Activated CD8-positive, alpha-beta memory T cell treated with anti-CD3 and anti-CD28 coated beads, Interleukin-2, amount 50 U/mL, for 1 hour (primary cell): ENCODE results near the gene HSD17B14.
"Not testable (repeated sequence)": the region's sequence is repeated elsewhere in the genome, so short reads cannot be mapped to it uniquely, and the experiment has no call there.

ENCODE experiments used
- DNase-seq: peaks from one replicate; pipeline ENCODE4 v3.0.0-alpha.2; 2020; ENCODE audit errors: extremely low read depth

HSD17B14 gene

GRCh38 chr19:48797103-48797502 lies 39.2 kb downstream of the HSD17B14 start:
- DNase-seq: no peak

- no peak for DNase-seq
Measured at GRCh38 chr19:48796298-48797083, 39.8 kb downstream of the HSD17B14 start.

- no peak for DNase-seq
Measured at GRCh38 chr19:48795685-48796070, 40.6 kb downstream of the HSD17B14 start.

GRCh38 chr19:48795055-48795684 lies 41.1 kb downstream of the HSD17B14 start:
- DNase-seq: peak; percentile 57

GRCh38 chr19:48794291-48794690 lies 42.0 kb downstream of the HSD17B14 start:
- no peak for DNase-seq

GRCh38 chr19:48793271-48793670 lies 43.0 kb downstream of the HSD17B14 start:
- no peak for DNase-seq

GRCh38 chr19:48787331-48787730 lies 49.0 kb downstream of the HSD17B14 start:
- not testable (repeated sequence) for DNase-seq

- DNase-seq: not testable (repeated sequence)
Measured at GRCh38 chr19:48786422-48786821, 49.9 kb downstream of the HSD17B14 start.

- DNase-seq: no peak
Measured at GRCh38 chr19:48784527-48784926, 51.8 kb downstream of the HSD17B14 start.

- no peak for DNase-seq
Measured at GRCh38 chr19:48780631-48781391, 55.5 kb downstream of the HSD17B14 start.

- no peak for DNase-seq
Measured at GRCh38 chr19:48779636-48780035, 56.7 kb downstream of the HSD17B14 start.

GRCh38 chr19:48777720-48778119 lies 58.6 kb downstream of the HSD17B14 start:
- DNase-seq: no peak

GRCh38 chr19:48777139-48777538 lies 59.2 kb downstream of the HSD17B14 start:
- DNase-seq: no peak

- no peak for DNase-seq
Measured at GRCh38 chr19:48772503-48772953, 63.8 kb downstream of the HSD17B14 start.

- no peak for DNase-seq
Measured at GRCh38 chr19:48770734-48771472, 65.4 kb downstream of the HSD17B14 start.

GRCh38 chr19:48770266-48770665 lies 66.0 kb downstream of the HSD17B14 start:
- no peak for DNase-seq

- DNase-seq: no peak
Measured at GRCh38 chr19:48768994-48769713, 67.1 kb downstream of the HSD17B14 start.

- DNase-seq: not testable (repeated sequence)
Measured at GRCh38 chr19:48768171-48768753, 68.0 kb downstream of the HSD17B14 start.

- DNase-seq: not testable (repeated sequence)
Measured at GRCh38 chr19:48765816-48766215, 70.5 kb downstream of the HSD17B14 start.
